ENCODE measurements around the gene PEX7. TPM values are rescaled to one million over a fixed set of nuclear protein-coding genes. Genes with fewer than 3 reads are reported as not detected.

PEX7 gene
- total and polyA plus RNA-seq, 2 experiments from 2014 or later, result 11.8 to 13.5 TPM

- no peak overlapping the region for H3K27ac Mint-ChIP-seq
- peaks cover 10% of the 10 kb centered on the region; the same call in 1 of the 2 replicates for H3K36me3 ChIP-seq (ENCODE audit: insufficient read depth)
- no peak overlapping the region for H3K4me2 ChIP-seq
Measured at GRCh38 chr6:136873748-136874147, 51.4 kb downstream of the PEX7 start.

More at GRCh38 chr6:136873748-136874147, 51.4 kb downstream of the PEX7 start:
- H3K9me3 Mint-ChIP-seq, result peaks cover 26% of the 10 kb centered on the region
- H3K27ac ChIP-seq (ENCODE audit: low read depth), result no peak overlapping the region
- ATAC-seq (no peak), DNase-seq (ENCODE audit: low spot score) (no peak)
- H3K9me2 ChIP-seq (ENCODE audit: insufficient read depth), result no peaks in the 10 kb centered on the region
- H3K4me1 Mint-ChIP-seq, result no peaks in the 10 kb centered on the region
- H4K20me1 ChIP-seq (replicated peaks; ENCODE audit: insufficient read depth), result no peaks in the 10 kb centered on the region
- no peaks in the 10 kb centered on the region for H3F3A ChIP-seq (replicated peaks; ENCODE audit: low read depth)
- H3K36me3 Mint-ChIP-seq (ENCODE audit: low read depth), result peaks cover 40% of the 10 kb centered on the region; the same call in 2 of the 3 replicates
- H3K79me2 ChIP-seq (replicated peaks; ENCODE audit: insufficient read depth), result no peaks in the 10 kb centered on the region
- no peaks in the 10 kb centered on the region for H3K4me1 ChIP-seq (ENCODE audit: insufficient read depth)
- TF ChIP-seq ZNF331 (CRISPR knock-in tag; IDR thresholded peaks at IDR 0.05; ENCODE audit: low read depth) (no peak), JUNB (IDR thresholded peaks at IDR 0.05; ENCODE audit: unreplicated experiment) (no peak), ETS1 (IDR thresholded peaks at IDR 0.05) (no peak), STAT1 (IDR thresholded peaks at IDR 0.05; ENCODE audit: unreplicated experiment) (no peak), ZNF114 (CRISPR knock-in tag; IDR thresholded peaks at IDR 0.05) (no peak), ZNF462 (CRISPR knock-in tag; IDR thresholded peaks at IDR 0.05) (no peak), POLR2AphosphoS5 (IDR thresholded peaks at IDR 0.05; ENCODE audit: low read depth) (no peak), NANOG (IDR thresholded peaks at IDR 0.05; ENCODE audit: borderline replicate concordance) (no peak), EZH2 (IDR thresholded peaks at IDR 0.05; ENCODE audit: low read depth, unreplicated experiment) (no peak), EZH2phosphoT487 (IDR thresholded peaks at IDR 0.05; ENCODE audit: unreplicated experiment) (no peak), CREB1 (CRISPR knock-in tag; IDR thresholded peaks at IDR 0.05; ENCODE audit: low read depth) (no peak)
- TF ChIP-seq, protein P1, sequence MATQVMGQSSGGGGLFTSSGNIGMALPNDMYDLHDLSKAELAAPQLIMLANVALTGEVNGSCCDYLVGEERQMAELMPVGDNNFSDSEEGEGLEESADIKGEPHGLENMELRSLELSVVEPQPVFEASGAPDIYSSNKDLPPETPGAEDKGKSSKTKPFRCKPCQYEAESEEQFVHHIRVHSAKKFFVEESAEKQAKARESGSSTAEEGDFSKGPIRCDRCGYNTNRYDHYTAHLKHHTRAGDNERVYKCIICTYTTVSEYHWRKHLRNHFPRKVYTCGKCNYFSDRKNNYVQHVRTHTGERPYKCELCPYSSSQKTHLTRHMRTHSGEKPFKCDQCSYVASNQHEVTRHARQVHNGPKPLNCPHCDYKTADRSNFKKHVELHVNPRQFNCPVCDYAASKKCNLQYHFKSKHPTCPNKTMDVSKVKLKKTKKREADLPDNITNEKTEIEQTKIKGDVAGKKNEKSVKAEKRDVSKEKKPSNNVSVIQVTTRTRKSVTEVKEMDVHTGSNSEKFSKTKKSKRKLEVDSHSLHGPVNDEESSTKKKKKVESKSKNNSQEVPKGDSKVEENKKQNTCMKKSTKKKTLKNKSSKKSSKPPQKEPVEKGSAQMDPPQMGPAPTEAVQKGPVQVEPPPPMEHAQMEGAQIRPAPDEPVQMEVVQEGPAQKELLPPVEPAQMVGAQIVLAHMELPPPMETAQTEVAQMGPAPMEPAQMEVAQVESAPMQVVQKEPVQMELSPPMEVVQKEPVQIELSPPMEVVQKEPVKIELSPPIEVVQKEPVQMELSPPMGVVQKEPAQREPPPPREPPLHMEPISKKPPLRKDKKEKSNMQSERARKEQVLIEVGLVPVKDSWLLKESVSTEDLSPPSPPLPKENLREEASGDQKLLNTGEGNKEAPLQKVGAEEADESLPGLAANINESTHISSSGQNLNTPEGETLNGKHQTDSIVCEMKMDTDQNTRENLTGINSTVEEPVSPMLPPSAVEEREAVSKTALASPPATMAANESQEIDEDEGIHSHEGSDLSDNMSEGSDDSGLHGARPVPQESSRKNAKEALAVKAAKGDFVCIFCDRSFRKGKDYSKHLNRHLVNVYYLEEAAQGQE (IDR thresholded peaks at IDR 0.05; ENCODE audit: unreplicated experiment), result no peak
- TF ChIP-seq, protein P2, sequence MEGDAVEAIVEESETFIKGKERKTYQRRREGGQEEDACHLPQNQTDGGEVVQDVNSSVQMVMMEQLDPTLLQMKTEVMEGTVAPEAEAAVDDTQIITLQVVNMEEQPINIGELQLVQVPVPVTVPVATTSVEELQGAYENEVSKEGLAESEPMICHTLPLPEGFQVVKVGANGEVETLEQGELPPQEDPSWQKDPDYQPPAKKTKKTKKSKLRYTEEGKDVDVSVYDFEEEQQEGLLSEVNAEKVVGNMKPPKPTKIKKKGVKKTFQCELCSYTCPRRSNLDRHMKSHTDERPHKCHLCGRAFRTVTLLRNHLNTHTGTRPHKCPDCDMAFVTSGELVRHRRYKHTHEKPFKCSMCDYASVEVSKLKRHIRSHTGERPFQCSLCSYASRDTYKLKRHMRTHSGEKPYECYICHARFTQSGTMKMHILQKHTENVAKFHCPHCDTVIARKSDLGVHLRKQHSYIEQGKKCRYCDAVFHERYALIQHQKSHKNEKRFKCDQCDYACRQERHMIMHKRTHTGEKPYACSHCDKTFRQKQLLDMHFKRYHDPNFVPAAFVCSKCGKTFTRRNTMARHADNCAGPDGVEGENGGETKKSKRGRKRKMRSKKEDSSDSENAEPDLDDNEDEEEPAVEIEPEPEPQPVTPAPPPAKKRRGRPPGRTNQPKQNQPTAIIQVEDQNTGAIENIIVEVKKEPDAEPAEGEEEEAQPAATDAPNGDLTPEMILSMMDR (conservative IDR thresholded peaks at IDR 0.05; ENCODE audit: low read depth in 2 of 2), result no peak
- H3K27me3 ChIP-seq (ENCODE audit: insufficient read depth), result no peaks in the 10 kb centered on the region
- H2AFZ ChIP-seq, result no peak overlapping the region
- no peaks in the 10 kb centered on the region for H3K27me3 Mint-ChIP-seq (ENCODE audit: insufficient read depth, low read depth, poor library complexity)
- no peak overlapping the region for H3K4me3 Mint-ChIP-seq
- no peak overlapping the region for H3K4me3 ChIP-seq
